HG03159 (cell line): ENCODE results near the gene VILL.

Experiments
- ATAC-seq: cut with Tn5 transposase; IDR thresholded peaks from one replicate; pipeline ENCODE4 v1.9.1; 2021; ENCODE audit warnings: mild to moderate bottlenecking, moderate library complexity; ENCODE audit not compliant: unreplicated experiment

VILL gene

GRCh38 chr3:37990527-37990926 lies at the start of gene VILL:
TSS of gene VILL (plus strand) at chr3:37990786. CDS start at chr3:37993673, 2,887 bp downstream.
- ATAC-seq = no peak

- no peak for ATAC-seq
These were observed 48.7 kb upstream of the VILL start for GRCh38 chr3:37941608-37942508.

DNA sequence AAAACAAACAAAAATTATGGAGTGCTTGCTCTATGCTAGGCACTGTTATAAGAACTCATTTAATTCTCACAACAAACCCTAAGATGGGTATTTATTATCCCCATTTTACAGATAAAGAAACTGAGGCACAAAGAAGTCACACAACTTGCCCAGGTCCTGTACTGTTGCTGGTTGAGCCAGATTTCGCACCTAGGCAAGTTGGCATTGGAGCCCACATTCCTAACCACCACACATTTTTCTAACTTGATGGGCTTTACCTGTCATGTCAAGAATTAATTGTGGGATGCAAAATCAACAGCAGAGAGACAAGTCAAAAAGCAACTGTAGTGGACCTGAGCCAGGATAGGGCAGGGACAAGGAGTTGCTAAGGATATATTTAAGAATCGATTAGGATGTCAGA lies 47.9 kb upstream of the VILL start:
- ATAC-seq = no peak

- no peak for ATAC-seq
These were observed 47.5 kb upstream of the VILL start for GRCh38 chr3:37943126-37943525.

DNA sequence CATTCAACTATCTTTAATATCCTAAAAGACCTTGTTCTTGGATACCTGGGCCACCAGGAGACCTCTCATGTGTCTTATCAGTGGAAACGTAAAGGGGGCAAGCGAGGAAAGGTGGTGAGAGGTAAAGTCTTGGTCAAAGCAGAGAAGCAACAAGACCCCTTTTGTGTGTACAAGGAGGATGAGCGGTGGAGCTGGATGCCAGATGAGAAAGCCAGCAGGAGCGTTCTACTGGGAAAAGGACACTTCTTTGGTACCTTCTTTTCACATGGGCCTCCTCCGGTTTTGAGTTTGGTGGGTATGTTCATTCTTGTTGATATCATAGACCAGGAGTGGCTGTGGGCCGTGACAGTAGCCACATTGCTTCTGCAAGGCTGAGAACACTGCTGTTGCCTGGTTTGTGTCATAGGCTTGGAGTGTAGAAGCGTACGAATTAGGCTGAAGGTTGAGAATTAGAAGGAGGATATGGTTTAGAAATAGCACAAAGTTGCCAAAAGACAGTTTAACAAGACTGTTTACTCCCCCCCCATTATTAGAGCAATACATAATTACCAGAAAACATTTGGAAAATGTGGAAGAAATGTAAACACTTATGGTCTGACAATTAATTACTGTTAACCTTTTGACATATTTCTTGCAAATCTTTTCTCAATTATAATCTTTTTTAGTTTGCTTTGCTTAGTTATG lies 46.8 kb upstream of the VILL start:
- no peak for ATAC-seq

DNA sequence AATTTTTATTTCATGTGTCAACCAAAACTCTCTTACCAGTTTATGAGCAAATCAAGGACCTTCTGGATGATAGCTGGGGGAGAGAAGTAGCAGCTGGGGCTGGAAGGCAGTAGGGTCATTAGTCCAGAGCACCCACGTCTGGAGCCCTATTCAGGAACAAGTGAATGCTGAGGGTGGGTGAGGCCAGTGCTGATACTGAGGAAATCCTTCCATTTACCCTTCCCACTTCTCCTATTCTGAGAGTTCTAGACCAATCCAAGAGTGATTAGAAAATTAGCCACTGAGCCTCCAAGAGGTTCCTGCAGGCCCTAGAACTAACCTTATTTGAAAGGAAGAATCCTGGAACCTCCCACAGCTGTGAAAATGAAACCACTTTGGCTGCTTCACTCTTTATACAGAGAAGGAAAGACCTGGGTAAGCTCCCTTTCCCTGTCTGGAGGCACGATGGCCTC lies 46.2 kb upstream of the VILL start:
- ATAC-seq = no peak

- ATAC-seq = no peak
These were observed 45.3 kb upstream of the VILL start for GRCh38 chr3:37945156-37945806.

- ATAC-seq = no peak
These were observed 44.6 kb upstream of the VILL start for GRCh38 chr3:37945807-37946530.

DNA sequence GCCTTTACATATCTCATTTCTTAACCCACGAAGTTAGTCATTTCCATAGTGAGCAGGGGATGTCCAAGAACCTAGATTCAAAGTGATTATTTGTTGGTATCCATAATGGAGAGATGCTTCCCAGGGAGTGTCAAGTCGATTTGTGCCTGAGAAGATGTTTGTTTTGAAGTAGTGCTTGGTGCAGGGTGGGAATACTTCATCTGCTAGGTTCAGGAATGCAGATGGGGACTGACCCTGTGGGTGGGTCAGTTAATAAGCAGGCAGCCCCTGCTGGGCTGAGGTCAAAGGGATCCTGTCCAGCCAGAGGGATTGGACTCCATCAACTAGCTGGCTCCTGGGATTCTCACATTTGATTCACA lies 44.1 kb upstream of the VILL start:
- ATAC-seq = no peak

GRCh38 chr3:37949866-37950265 lies 40.7 kb upstream of the VILL start:
- no peak for ATAC-seq

DNA sequence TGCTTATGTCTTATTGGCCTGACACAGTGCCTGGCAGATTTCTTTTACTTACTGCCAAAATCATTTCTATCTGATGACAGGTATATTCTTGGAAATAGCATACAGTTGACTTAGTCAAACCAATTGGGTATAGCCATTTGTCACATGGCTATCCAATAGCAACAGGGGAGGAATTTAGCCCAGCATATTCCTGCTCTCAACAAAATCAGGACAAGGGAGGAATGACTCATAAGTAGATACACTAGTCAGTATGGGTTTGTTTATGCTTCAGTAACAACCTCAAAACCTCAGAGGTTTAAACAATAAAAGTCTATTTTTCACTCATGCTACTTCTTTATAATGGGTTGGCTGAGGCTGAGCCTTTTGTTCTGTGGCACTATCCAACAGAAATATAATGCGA lies 38.0 kb upstream of the VILL start:
- ATAC-seq = no peak

- ATAC-seq = no peak
These were observed 37.4 kb upstream of the VILL start for GRCh38 chr3:37953226-37953625.

DNA sequence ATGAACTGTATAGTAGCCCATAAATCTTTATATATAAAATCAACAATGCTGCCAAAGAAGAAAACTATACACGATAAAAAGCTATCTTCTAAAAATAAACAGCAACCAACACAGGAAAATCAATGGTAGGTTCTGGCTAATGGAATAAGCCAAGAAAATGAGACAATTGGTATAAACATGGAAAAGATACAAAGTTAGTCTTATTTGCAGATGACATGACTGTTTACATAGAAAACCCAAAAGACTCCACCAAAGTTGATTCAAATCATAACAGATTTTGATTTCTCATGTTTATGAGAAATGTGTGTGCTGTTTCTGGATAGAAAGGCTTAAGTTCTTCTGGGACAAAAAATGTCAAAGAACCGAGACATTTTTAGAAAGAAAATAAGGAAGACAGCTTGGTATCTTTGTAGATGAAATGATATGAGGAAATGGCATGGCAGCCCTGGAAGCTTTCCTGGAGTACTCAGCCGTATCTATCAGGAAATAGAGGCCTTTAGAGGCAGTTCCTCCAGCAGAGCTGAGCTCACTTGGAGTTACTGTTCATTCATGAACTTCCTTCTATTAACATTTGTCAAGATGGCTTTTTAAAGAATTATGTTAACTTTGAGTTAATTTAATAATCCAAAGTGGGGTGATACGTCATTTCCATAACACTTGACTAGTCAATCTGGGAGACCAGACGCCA lies 36.7 kb upstream of the VILL start:
- ATAC-seq = no peak

- ATAC-seq = no peak
These were observed 35.7 kb upstream of the VILL start for GRCh38 chr3:37954881-37955280.

DNA sequence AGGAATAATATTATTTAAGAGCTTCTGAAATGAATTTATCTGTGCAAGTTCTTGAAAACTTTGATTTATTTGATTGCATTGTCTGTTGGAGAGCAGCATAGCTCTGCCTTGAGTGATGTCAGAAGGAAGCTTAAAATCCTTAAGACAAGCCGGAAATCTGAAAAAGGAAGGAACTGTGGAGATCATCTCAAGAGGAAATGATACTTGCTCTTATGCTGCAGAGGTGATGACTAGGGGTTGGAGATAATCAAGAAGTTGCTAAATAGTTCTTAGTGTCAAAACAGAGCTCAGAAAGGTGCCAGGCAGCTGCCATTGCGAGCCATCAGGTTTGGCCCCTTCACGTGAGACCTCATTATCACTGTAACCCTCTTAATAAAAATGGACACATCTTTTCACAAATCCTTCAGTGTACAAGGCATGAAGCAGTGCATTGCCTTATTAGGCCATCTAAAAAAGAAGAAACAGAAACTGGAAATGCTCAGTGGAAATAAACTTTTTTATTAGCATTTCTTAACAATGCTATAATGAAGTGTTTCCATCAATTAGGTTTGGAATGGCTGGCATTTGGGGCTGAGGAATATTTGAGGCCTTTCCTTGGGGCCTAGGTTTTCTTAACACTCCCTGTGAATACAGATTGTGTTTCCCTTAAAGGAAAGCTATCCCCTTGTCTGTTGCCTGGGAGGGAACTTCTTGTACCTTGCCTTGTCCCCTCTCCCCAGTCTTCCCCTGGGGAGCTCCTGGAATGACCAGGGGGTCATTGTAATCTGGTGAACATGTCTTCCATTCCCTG lies 34.5 kb upstream of the VILL start:
- no peak for ATAC-seq

DNA sequence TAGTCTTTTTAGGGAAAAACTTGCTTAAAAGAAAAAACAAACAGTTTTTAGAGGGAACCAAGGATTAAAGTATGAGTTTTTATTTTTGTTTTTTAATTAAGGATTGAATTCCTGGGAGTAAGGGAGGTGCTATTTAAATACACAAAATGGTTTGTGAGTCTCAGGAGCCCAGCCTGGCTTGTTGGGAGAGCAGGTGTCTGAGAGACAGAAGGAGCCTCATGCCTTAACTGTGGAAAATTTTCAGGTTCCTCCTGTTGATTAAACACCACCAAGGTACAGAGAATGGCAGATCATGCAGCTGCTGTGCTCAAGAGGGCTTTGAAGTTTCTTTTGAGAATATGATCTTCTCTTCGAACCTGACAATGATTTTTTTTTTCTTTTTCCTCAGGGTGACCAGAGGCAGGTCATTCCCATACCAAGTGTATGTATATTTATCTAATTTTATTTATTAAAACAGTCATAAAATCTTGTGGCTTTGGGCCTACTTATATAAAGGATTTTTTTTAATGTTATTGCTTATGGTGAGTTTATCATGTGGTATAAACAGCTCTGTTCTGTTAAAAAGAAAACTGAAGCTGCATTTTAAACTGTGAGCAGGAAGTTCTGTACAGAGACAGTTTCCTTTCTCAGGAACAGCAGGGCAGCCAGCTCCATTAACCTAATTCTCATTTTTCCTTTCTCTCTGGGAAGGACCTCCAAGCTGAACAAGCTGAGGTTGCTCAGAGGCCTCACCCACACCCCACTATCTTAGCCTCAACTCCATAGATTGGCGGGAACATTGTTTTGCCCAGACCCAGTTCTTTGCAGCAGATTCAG lies 33.7 kb upstream of the VILL start:
- ATAC-seq = no peak

DNA sequence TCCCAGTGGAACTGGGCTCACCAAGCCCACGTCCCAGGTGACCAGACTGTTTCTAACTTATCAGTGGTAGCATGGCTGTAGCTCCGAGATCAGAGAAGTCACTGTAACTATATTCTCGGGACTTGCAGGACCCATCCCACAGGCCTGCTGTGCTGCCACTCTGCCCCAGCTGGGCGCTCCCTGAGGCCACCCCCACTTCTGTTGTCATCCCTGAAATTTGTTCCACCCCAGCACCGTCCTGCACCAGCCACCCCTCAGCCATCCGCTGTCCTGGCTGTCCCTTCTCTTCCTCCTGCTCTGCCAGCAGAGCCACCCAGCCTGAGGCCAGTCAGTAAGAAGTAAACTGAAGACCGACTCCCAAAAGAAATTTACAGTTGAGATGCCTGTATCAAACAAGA lies 33.0 kb upstream of the VILL start:
- no peak for ATAC-seq

GRCh38 chr3:37961622-37962431 lies 28.8 kb upstream of the VILL start:
- no peak for ATAC-seq
